ENCODE data around the gene RBPJL. TPM values are rescaled to one million over a fixed set of nuclear protein-coding genes. Genes with fewer than 3 reads are reported as not detected.

The RBPJL gene
- total RNA-seq, 1 experiment from 2014 or later = 0.85 TPM

- Mint-ChIP-seq H3K27ac (peak overlapping the region; percentile 95), H3K27me3 (ENCODE audit: low read depth) (no peaks in the 10 kb centered on the region), H3K4me3 (no peak overlapping the region), H3K36me3 (peaks cover 10% of the 10 kb centered on the region), H3K9me3 (no peaks in the 10 kb centered on the region), H3K4me1 (peaks cover 67% of the 10 kb centered on the region)
- no peak for DNase-seq (ENCODE audit: low spot score)
- ChIA-PET CTCF (interaction anchor here (0.8 to 2.7 kb wide), 9 partner anchors 10 to 100 kb away, joined by 3 to 12 read pairs (median 7); partner anchors contain the start of genes MATN4, RBPJL, SDC4 and SYS1), POLR2A (no interaction called here)
- no peak for ATAC-seq
- TF ChIP-seq NR2C2 (CRISPR knock-in tag; IDR thresholded peaks at IDR 0.05) = no peak
- TF ChIP-seq MLX (CRISPR knock-in tag; IDR thresholded peaks at IDR 0.05) = no peak
- TF ChIP-seq, protein P1, sequence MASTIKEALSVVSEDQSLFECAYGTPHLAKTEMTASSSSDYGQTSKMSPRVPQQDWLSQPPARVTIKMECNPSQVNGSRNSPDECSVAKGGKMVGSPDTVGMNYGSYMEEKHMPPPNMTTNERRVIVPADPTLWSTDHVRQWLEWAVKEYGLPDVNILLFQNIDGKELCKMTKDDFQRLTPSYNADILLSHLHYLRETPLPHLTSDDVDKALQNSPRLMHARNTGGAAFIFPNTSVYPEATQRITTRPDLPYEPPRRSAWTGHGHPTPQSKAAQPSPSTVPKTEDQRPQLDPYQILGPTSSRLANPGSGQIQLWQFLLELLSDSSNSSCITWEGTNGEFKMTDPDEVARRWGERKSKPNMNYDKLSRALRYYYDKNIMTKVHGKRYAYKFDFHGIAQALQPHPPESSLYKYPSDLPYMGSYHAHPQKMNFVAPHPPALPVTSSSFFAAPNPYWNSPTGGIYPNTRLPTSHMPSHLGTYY (CRISPR knock-in tag; IDR thresholded peaks at IDR 0.05) = no peak
- TF ChIP-seq FOXP4 (CRISPR knock-in tag; IDR thresholded peaks at IDR 0.05) = no peak
- TF ChIP-seq ELF4 (CRISPR knock-in tag; IDR thresholded peaks at IDR 0.05; ENCODE audit: low read depth) = no peak
- no peak for TF ChIP-seq USF1 (CRISPR knock-in tag; IDR thresholded peaks at IDR 0.05)
- TF ChIP-seq SMAD4 (CRISPR knock-in tag; IDR thresholded peaks at IDR 0.05) = no peak
- no peak for TF ChIP-seq TP53 (CRISPR knock-in tag; IDR thresholded peaks at IDR 0.05)
- no peak for TF ChIP-seq ZNF423 (CRISPR knock-in tag; IDR thresholded peaks at IDR 0.05)
- no peak for TF ChIP-seq PRRX2 (CRISPR knock-in tag; IDR thresholded peaks at IDR 0.05)
- no peak for TF ChIP-seq TEAD1 (CRISPR knock-in tag; IDR thresholded peaks at IDR 0.05)
- TF ChIP-seq ZNF416 (CRISPR knock-in tag; IDR thresholded peaks at IDR 0.05) = no peak
- no peak for TF ChIP-seq ZBTB43 (CRISPR knock-in tag; IDR thresholded peaks at IDR 0.05)
Observed at GRCh38 chr20:45337367-45338120, 30.9 kb downstream of the RBPJL start.

- peak overlapping the region; percentile 95 for H3K27ac Mint-ChIP-seq
- CTCF ChIA-PET = interaction anchor here (1.0 to 2.7 kb wide), 5 partner anchors 10 to 99 kb away, joined by 3 to 12 read pairs (median 7); partner anchors contain the start of genes SDC4 and SYS1
- TF ChIP-seq ZNF532 (CRISPR knock-in tag; IDR thresholded peaks at IDR 0.05; ENCODE audit: borderline replicate concordance) (no peak), GABPB1 (CRISPR knock-in tag; IDR thresholded peaks at IDR 0.05) (0 out of 2 replicates have a peak, but pooled peaks have one; percentile 33)
- TF ChIP-seq, protein P2, sequence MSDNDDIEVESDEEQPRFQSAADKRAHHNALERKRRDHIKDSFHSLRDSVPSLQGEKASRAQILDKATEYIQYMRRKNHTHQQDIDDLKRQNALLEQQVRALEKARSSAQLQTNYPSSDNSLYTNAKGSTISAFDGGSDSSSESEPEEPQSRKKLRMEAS (CRISPR knock-in tag; IDR thresholded peaks at IDR 0.05) = no peak
- H3K27me3 Mint-ChIP-seq (ENCODE audit: low read depth) = no peaks in the 10 kb centered on the region
- peaks cover 75% of the 10 kb centered on the region for H3K4me1 Mint-ChIP-seq
- no peak overlapping the region for H3K4me3 Mint-ChIP-seq
- POLR2A ChIA-PET = no interaction called here
- no peak for ATAC-seq
- no peaks in the 10 kb centered on the region for H3K9me3 Mint-ChIP-seq
- peaks cover 10% of the 10 kb centered on the region for H3K36me3 Mint-ChIP-seq
- no peak for DNase-seq (ENCODE audit: low spot score)
Observed at GRCh38 chr20:45338121-45339030, 31.7 kb downstream of the RBPJL start.

Data from WTC11 (cell line).